K562 (cell line): Measurements from ENCODE around the gene LDLRAD3. TPM values are rescaled to one million over a fixed set of nuclear protein-coding genes. Genes with fewer than 3 reads are reported as not detected.

Experiments used
- ATAC-seq: fragments of 200-7000 bp; cut with Tn5 transposase; 3 replicates; pipeline ENCODE4 v1.9.1; 2020; ENCODE audit warnings: moderate library complexity
- BruUV-seq: library from RNA; stranded (reverse); fragments of 400-500 nt; replicated peaks from 2 replicates; lab custom pipeline; 2021; lab: Mats Ljungman, UMichigan
- CTCF ChIA-PET: fragments of 300-600 bp; formaldehyde crosslinking; extraction: SDS; loops from one replicate; lab custom pipeline; 2021; ENCODE audit warnings: low intra/inter-chr PET ratio; lab: Yijun Ruan, JAX
- POLR2A ChIA-PET: fragments of 300-600, 350-650 bp; sonication (Branson Sonifier 250); formaldehyde crosslinking; extraction: SDS; loops from one replicate; lab custom pipeline; 2021; ENCODE audit warnings: antibody characterized with exemption, inconsistent platforms; lab: Yijun Ruan, JAX
- DNase-seq, 4 experiments: peaks; one replicate each; pipeline versions ENCODE4 v3.0.0 to v3.0.0-alpha.2; 2011 to 2018; ENCODE audit warnings: low spot score in 3 of 4, mixed read lengths in 3 of 4; ENCODE audit errors: extremely low read depth in 1 of 4
- FAIRE-seq: peaks from 2 replicates; lab custom pipeline; 2011; peaks lifted over from hg19 to GRCh38; lab: Jason Lieb, UNC
- H2AFZ ChIP-seq: 2 replicates; pipeline ENCODE4 v1.6.0; 2011; ENCODE audit warnings: low read depth, low read length, control low read depth, inconsistent platforms
- H3K27ac ChIP-seq: fragments of 200-600 bp; 3 replicates; pipeline ENCODE4 v1.8.0; 2011; ENCODE audit warnings: low read depth, mild to moderate bottlenecking, control low read depth, inconsistent platforms, low read length, moderate library complexity, mixed read lengths; ENCODE audit errors: extremely low read depth
- H3K27me3 ChIP-seq, 2 experiments: fragments of 300-600 bp in 1 of 2; 2 replicates in 1 of 2; 3 replicates in 1 of 2; pipeline versions ENCODE4 v1.6.0 to v1.8.0; 2011; ENCODE audit warnings: inconsistent platforms in 2 of 2, low read length in 2 of 2, mild to moderate bottlenecking in 1 of 2, mixed read lengths in 1 of 2, moderate library complexity in 1 of 2; ENCODE audit not compliant: control insufficient read depth in 2 of 2, insufficient read depth in 2 of 2
- H3K36me3 ChIP-seq: fragments of 300-600 bp; 3 replicates; pipeline ENCODE4 v1.8.0; 2011; ENCODE audit warnings: mild to moderate bottlenecking, low read length, inconsistent platforms; ENCODE audit not compliant: control insufficient read depth, insufficient read depth
- H3K4me1 ChIP-seq, 2 experiments: fragments of 200-600 bp in 1 of 2; replicated peaks in 1 of 2; 2 replicates in 1 of 2; 3 replicates in 1 of 2; pipeline versions ENCODE4 v1.5.1 to v1.8.0; 2011; ENCODE audit warnings: inconsistent platforms in 2 of 2, low read length in 2 of 2, mild to moderate bottlenecking in 1 of 2, mixed read lengths in 1 of 2, moderate library complexity in 1 of 2; ENCODE audit not compliant: control insufficient read depth in 2 of 2, insufficient read depth in 2 of 2
- H3K4me2 ChIP-seq: 2 replicates; pipeline ENCODE4 v1.6.1; 2011; ENCODE audit warnings: low read length, control low read depth, inconsistent platforms, mixed read lengths; ENCODE audit not compliant: insufficient read depth
- H3K4me3 ChIP-seq: fragments of 200-600 bp; sonication (generic), shearing (Covaris generic); 2 replicates; pipeline ENCODE4 v1.5.1; 2016; ENCODE audit warnings: control low read depth, inconsistent platforms
- H3K79me2 ChIP-seq: fragments of 200-600 bp; 3 replicates; pipeline ENCODE4 v1.8.0; 2011; ENCODE audit warnings: low read length, inconsistent platforms; ENCODE audit not compliant: control insufficient read depth, insufficient read depth
- H3K9ac ChIP-seq, 2 experiments: 2 replicates each; pipeline versions ENCODE4 v1.6.0 to v1.6.1; 2011; ENCODE audit warnings: low read depth in 2 of 2, low read length in 2 of 2, control low read depth in 1 of 2, inconsistent platforms in 1 of 2, mild to moderate bottlenecking in 1 of 2, mixed read lengths in 1 of 2; ENCODE audit not compliant: insufficient read depth in 1 of 2
- H3K9me1 ChIP-seq: one replicate; pipeline ENCODE4 v1.6.0; 2011; ENCODE audit warnings: inconsistent platforms, mild to moderate bottlenecking, low read length, moderate library complexity; ENCODE audit not compliant: control insufficient read depth, insufficient read depth
- H3K9me3 ChIP-seq: replicated peaks from 2 replicates; pipeline ENCODE4 v1.5.1; 2011; ENCODE audit warnings: low read depth, low read length, inconsistent platforms; ENCODE audit not compliant: control insufficient read depth, insufficient read depth
- H4K20me1 ChIP-seq: replicated peaks from 2 replicates; pipeline ENCODE4 v1.6.1; 2011; ENCODE audit warnings: low read length, inconsistent platforms, mixed read lengths; ENCODE audit not compliant: control insufficient read depth, insufficient read depth
- CBFA2T3 ChIP-seq: fragments of 450-650 bp; IDR thresholded peaks from 2 replicates; pipeline ENCODE4 v1.6.1; 2017
- MCM2 ChIP-seq: fragments of 450-650 bp; IDR thresholded peaks from 2 replicates; pipeline ENCODE4 v1.6.1; 2017; ENCODE audit warnings: low read depth, mild to moderate bottlenecking
- NFE2 ChIP-seq: IDR thresholded peaks from 2 replicates; pipeline ENCODE4 v1.6.1; 2014; ENCODE audit warnings: antibody characterized with exemption, low read depth
- PCBP2 ChIP-seq: fragments of 200-400 bp; formaldehyde crosslinking; IDR thresholded peaks from 2 replicates; pipeline ENCODE4 v1.6.1; 2018; ENCODE audit warnings: low read length, low read depth, mild to moderate bottlenecking, moderate library complexity; ENCODE audit not compliant: poor library complexity, severe bottlenecking
- PHF20 ChIP-seq: fragments of 450-650 bp; IDR thresholded peaks from 2 replicates; pipeline ENCODE4 v1.6.1; 2018; ENCODE audit not compliant: partially characterized antibody
- POLR2AphosphoS2 ChIP-seq: IDR thresholded peaks from 2 replicates; pipeline ENCODE4 v1.6.1; 2012; ENCODE audit warnings: low read length, improper control_type of control experiment
- SP1 ChIP-seq: sonication (generic); formaldehyde crosslinking; IDR thresholded peaks from 2 replicates; pipeline ENCODE4 v1.8.1; 2022; ENCODE audit warnings: mild to moderate bottlenecking, missing genetic modification reagents
- WGBS: fragments of 100-300 bp; shearing (Covaris generic); methylation state at CpG from one replicate; pipeline ENCODE4 v1.1.6; 2016; ENCODE audit warnings: low coverage, mixed read lengths; ENCODE audit not compliant: insufficient coverage; ENCODE audit errors: missing lambda C conversion rate; 5-methylcytosine and 5-hydroxymethylcytosine counted together
- in situ Hi-C: fragments of 300-500 bp; cut with MboI; formaldehyde crosslinking; loops from 4 replicates; pipeline ENCODE4 v1.15.0; 2018; ENCODE audit warnings: inconsistent platforms, mixed read lengths
- intact Hi-C: fragments of 100-400 bp; cut with micrococcal nuclease; formaldehyde crosslinking; loops from 2 replicates; pipeline ENCODE4 v1.14.2; 2022
- polyA plus RNA-seq, 8 experiments: library from polyadenylated mRNA; depleted of rRNA in 4 of 8; stranded (reverse) in 5 of 8; unstranded in 3 of 8; fragments of >200 nt; fragmentation: Nextera tagmentation in 2 of 8; fragmentation: Illumina TruSeq in 1 of 8; extraction: Ambion mirVana in 2 of 8; extraction: Trizol in 1 of 8; gene quantifications; 2 replicates each; pipeline versions ENCODE4 v1.2.1 to v1.2.3, GENCODE V29; 2011 to 2014; ENCODE audit warnings: inconsistent platforms in 1 of 8, missing spikeins in 1 of 8
- total RNA-seq, 7 experiments: library from RNA; depleted of rRNA in 6 of 7; stranded (reverse); fragments of >200 nt in 6 of 7; fragmentation: Illumina TruSeq in 2 of 7; extraction: Trizol in 2 of 7; gene quantifications; 2 replicates each; pipeline versions ENCODE4 v1.2.1 to v1.2.3, GENCODE V29; 2011 to 2021; ENCODE audit warnings: low replicate concordance in 1 of 7
- TF ChIP-seq, protein P1 (sequence below): fragments of 450-650 bp; formaldehyde crosslinking; IDR thresholded peaks from 2 replicates; pipeline ENCODE4 v1.4.0; 2020; ENCODE audit warnings: mild to moderate bottlenecking, moderate library complexity
- TF ChIP-seq, protein P2 (sequence below): sonication (generic); formaldehyde crosslinking; IDR thresholded peaks from 2 replicates; pipeline ENCODE4 v1.8.0; 2023; ENCODE audit warnings: mild to moderate bottlenecking, missing genetic modification reagents
- TF ChIP-seq, protein P3 (sequence below): fragments of 200-800 bp; sonication (Bioruptor generic); IDR thresholded peaks from 2 replicates; pipeline ENCODE4 v1.6.1; 2017; ENCODE audit warnings: missing genetic modification characterization, missing compliant biosample characterization

The LDLRAD3 gene
- total and polyA plus RNA-seq, 9 of the 15 experiments (the other 6 are each of a cell fraction or from before 2014, with no cell fraction given) = 0.73 to 7.2 (median 3.5) TPM

DNA sequence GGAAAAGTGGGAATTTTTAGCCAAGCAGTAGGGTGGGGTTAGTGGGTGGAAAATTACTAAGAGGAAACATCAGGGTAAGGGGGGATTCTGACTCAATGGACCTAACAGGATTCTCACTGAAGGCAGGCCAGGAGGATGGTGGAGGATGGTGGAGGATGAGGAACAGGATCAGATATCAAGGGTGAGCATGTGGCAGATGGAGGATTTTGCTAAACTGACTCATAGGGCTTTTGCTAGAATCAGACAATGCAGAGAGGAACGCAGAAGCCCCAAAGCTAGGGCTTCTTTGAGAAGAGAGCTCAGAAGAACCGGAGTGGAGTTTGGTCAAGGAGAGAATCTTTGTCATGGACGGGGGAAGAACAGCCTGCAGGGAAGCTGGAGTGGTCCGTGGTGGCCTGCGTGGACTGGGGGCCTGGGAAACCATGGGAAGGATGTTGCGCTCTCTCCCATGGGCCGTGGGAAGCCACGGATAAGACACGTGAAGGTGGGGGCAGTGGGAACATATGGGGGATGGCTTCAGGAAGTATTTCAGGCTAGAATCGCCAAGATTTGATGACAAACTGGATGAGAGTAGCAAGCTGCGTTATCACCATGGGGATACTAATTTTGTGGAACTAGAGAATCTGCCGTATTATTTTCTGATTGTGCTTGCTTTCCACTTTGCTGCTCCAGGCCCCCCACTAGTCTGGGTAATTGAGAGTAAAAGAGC is 165.2 kb downstream of the LDLRAD3 start:
- Histone ChIP-seq H3K4me3 (no peak overlapping the region), H3K9me1 (no peaks in the 10 kb centered on the region), H3K27me3 (no peaks in the 10 kb centered on the region), H3K36me3 (0 out of 3 replicates have a peak, but pooled peaks cover 6% of the 10 kb centered on the region), H3K4me2 (peak overlapping the region; percentile 38), H3K4me1 (peaks cover 32 to 50% of the 10 kb centered on the region in 2 experiments), H3K79me2 (peaks cover 22% of the 10 kb centered on the region), H3K9me3 (peaks cover 16% of the 10 kb centered on the region), H3K9ac (peak overlapping the region in 1 of 2 experiments; percentile 39; a peak in 1 of 4 replicates), H3K27ac (peak overlapping the region; percentile 48; the same call in 2 of the 3 replicates), H4K20me1 (no peaks in the 10 kb centered on the region), H2AFZ (peak overlapping the region; percentile 58)
- ChIA-PET POLR2A (interaction anchor here (0.7 to 1.4 kb wide), 2 partner anchors 11 to 37 kb away, joined by 3 to 4 read pairs; no protein-coding TSS in a partner anchor), CTCF (no interaction called here)
- intact Hi-C loops = no loop called here
- FAIRE-seq = no peak
- in situ Hi-C loops = no loop called here
- peak in 1 of 4 experiments; percentile 41 for DNase-seq
- no peak for ATAC-seq
- no TSS peak for BruUV-seq
- WGBS = 32% methylated on average over 12 of the region's 12 CpGs
- TF ChIP-seq PHF20 = no peak
- no peak for TF ChIP-seq NFE2
- no peak for TF ChIP-seq MCM2
- TF ChIP-seq, protein P1, sequence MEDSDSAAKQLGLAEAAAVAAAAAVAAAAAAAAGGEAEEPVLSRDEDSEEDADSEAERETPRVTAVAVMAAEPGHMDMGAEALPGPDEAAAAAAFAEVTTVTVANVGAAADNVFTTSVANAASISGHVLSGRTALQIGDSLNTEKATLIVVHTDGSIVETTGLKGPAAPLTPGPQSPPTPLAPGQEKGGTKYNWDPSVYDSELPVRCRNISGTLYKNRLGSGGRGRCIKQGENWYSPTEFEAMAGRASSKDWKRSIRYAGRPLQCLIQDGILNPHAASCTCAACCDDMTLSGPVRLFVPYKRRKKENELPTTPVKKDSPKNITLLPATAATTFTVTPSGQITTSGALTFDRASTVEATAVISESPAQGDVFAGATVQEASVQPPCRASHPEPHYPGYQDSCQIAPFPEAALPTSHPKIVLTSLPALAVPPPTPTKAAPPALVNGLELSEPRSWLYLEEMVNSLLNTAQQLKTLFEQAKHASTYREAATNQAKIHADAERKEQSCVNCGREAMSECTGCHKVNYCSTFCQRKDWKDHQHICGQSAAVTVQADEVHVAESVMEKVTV = no peak
- TF ChIP-seq, protein P2, sequence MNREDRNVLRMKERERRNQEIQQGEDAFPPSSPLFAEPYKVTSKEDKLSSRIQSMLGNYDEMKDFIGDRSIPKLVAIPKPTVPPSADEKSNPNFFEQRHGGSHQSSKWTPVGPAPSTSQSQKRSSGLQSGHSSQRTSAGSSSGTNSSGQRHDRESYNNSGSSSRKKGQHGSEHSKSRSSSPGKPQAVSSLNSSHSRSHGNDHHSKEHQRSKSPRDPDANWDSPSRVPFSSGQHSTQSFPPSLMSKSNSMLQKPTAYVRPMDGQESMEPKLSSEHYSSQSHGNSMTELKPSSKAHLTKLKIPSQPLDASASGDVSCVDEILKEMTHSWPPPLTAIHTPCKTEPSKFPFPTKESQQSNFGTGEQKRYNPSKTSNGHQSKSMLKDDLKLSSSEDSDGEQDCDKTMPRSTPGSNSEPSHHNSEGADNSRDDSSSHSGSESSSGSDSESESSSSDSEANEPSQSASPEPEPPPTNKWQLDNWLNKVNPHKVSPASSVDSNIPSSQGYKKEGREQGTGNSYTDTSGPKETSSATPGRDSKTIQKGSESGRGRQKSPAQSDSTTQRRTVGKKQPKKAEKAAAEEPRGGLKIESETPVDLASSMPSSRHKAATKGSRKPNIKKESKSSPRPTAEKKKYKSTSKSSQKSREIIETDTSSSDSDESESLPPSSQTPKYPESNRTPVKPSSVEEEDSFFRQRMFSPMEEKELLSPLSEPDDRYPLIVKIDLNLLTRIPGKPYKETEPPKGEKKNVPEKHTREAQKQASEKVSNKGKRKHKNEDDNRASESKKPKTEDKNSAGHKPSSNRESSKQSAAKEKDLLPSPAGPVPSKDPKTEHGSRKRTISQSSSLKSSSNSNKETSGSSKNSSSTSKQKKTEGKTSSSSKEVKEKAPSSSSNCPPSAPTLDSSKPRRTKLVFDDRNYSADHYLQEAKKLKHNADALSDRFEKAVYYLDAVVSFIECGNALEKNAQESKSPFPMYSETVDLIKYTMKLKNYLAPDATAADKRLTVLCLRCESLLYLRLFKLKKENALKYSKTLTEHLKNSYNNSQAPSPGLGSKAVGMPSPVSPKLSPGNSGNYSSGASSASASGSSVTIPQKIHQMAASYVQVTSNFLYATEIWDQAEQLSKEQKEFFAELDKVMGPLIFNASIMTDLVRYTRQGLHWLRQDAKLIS (CRISPR knock-in tag) = no peak
- no peak for TF ChIP-seq POLR2AphosphoS2
- TF ChIP-seq CBFA2T3 = peak; percentile 44
- no peak for TF ChIP-seq PCBP2
- no peak for TF ChIP-seq SP1 (CRISPR knock-in tag)
- TF ChIP-seq, protein P3, sequence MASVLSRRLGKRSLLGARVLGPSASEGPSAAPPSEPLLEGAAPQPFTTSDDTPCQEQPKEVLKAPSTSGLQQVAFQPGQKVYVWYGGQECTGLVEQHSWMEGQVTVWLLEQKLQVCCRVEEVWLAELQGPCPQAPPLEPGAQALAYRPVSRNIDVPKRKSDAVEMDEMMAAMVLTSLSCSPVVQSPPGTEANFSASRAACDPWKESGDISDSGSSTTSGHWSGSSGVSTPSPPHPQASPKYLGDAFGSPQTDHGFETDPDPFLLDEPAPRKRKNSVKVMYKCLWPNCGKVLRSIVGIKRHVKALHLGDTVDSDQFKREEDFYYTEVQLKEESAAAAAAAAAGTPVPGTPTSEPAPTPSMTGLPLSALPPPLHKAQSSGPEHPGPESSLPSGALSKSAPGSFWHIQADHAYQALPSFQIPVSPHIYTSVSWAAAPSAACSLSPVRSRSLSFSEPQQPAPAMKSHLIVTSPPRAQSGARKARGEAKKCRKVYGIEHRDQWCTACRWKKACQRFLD = no peak
